ENCODE measurements around the gene HPDL. TPM values are rescaled to one million over a fixed set of nuclear protein-coding genes. Genes with fewer than 3 reads are reported as not detected.
A peak's percentile ranks its signal among the peaks of the same experiment; 100 is the strongest.

Gene HPDL
- total RNA-seq, 6 experiments from 2014 or later: 0.36 to 0.80 (median 0.58) TPM

DNA sequence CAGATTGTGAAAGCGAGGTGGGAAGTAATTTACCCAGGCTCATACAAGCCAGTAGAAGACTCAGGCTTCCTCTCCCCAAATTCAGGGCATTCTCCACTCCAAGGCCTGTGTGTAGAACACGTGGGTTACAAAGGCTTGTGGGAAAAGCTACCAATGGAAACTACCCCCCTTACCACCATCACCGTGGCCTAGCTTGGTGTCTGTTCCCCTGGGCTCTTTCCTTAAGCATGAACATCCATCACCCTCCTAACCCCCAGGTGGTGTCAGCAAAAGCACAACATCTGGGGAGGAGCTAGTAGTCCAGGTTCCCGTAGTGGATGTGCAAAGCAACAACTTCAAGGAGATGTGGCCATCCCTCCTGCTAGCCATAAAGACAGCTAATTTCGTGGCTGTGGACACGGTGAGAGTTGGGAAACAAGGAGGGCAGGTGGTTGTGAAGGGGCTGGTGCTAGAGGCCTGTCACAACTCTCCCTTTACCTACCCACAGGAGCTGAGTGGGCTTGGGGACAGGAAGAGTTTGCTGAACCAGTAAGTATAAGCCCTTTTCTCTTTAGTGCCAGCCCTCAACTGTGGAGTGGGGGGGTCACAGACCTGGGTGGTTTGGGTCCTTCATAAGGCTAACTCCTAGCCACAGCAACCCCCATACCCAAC is 14.2 kb downstream of the HPDL start:
- H3K27me3 Mint-ChIP-seq (ENCODE audit: insufficient read depth): no peaks in the 10 kb centered on the region
- H3K4me3 Mint-ChIP-seq: peak overlapping the region; percentile 99
- DNase-seq: no peak
- TF ChIP-seq, protein P1, sequence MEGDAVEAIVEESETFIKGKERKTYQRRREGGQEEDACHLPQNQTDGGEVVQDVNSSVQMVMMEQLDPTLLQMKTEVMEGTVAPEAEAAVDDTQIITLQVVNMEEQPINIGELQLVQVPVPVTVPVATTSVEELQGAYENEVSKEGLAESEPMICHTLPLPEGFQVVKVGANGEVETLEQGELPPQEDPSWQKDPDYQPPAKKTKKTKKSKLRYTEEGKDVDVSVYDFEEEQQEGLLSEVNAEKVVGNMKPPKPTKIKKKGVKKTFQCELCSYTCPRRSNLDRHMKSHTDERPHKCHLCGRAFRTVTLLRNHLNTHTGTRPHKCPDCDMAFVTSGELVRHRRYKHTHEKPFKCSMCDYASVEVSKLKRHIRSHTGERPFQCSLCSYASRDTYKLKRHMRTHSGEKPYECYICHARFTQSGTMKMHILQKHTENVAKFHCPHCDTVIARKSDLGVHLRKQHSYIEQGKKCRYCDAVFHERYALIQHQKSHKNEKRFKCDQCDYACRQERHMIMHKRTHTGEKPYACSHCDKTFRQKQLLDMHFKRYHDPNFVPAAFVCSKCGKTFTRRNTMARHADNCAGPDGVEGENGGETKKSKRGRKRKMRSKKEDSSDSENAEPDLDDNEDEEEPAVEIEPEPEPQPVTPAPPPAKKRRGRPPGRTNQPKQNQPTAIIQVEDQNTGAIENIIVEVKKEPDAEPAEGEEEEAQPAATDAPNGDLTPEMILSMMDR (IDR thresholded peaks at IDR 0.05): no peak
- no peaks in the 10 kb centered on the region for H3K9me3 Mint-ChIP-seq
- peak overlapping the region; percentile 99 for H3K27ac Mint-ChIP-seq
- peaks cover 22% of the 10 kb centered on the region for H3K36me3 Mint-ChIP-seq (ENCODE audit: low read depth)
- H3K4me1 Mint-ChIP-seq (ENCODE audit: low read depth): peaks cover 47% of the 10 kb centered on the region

DNA sequence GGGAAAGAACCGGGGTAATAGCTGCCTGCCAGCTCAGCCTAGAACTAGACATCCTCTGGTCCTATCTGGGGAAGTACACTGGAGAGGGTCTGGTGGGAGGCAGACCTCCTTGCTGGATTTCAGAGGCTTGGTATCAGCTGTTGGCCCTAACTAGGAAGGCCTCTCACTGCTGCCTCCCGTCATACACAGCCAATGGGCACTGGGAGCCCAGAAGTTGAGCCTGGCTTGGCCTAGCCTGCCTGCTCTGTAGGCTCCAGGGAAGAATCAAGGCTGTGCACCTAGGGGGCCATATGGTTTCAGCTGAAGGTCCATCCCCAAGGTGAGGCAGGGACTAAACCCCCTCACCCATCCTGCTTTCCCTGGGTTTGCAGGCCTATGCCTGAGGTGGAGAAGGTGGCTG is 17.8 kb downstream of the HPDL start:
- Mint-ChIP-seq H3K27me3 (ENCODE audit: insufficient read depth) (no peaks in the 10 kb centered on the region), H3K4me1 (ENCODE audit: low read depth) (peaks cover 43% of the 10 kb centered on the region), H3K4me3 (no peak overlapping the region), H3K36me3 (ENCODE audit: low read depth) (peaks cover 11% of the 10 kb centered on the region), H3K27ac (no peak overlapping the region), H3K9me3 (no peaks in the 10 kb centered on the region)
- TF ChIP-seq, protein P1 (IDR thresholded peaks at IDR 0.05): no peak
- DNase-seq: no peak

DNA sequence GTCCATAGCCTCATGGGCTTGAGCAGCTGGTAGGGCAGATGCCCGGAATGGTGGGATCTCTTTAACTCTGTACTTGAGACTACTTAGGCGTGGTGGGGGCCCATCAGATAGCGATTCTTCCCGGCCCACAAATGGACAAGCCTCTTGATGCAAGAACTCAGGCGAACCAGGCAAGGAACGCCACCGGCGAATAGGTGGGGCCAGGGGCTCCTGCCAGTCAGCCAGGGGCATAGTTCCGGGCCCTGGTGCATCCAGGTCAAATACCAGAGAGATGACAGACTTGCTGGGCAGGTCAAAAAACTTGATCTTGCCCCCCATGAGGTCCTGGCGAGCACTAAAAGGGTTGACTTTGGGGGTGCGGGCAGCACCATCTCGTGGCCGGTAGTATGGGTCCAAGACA is 18.3 kb downstream of the HPDL start:
- Mint-ChIP-seq H3K36me3 (ENCODE audit: low read depth) (peaks cover 11% of the 10 kb centered on the region), H3K4me3 (no peak overlapping the region), H3K4me1 (ENCODE audit: low read depth) (peaks cover 42% of the 10 kb centered on the region), H3K9me3 (no peaks in the 10 kb centered on the region), H3K27me3 (ENCODE audit: insufficient read depth) (no peaks in the 10 kb centered on the region), H3K27ac (no peak overlapping the region)
- TF ChIP-seq, protein P1 (IDR thresholded peaks at IDR 0.05): no peak
- no peak for DNase-seq

DNA sequence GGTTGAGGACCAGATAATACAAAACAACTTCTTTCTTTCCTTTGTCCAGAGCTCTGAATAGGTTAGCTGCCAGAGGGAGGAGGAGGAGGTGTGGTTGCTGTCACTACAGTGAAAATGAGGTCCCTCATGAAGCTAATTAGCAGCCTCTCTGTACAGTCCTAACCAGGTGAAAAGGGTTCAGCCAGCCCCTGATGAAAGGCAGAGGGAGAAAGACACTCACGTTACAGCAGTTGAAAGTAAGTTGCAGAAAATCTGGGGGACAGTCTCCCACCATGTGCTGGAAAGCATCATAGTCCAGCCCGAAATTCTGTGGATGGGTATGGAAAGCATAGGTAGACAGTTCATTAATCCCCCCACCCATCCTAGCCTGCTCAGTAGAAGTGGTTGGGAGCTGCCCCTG is 19.8 kb downstream of the HPDL start:
- Mint-ChIP-seq H3K27ac (no peak overlapping the region), H3K4me3 (no peak overlapping the region), H3K27me3 (ENCODE audit: insufficient read depth) (no peaks in the 10 kb centered on the region), H3K36me3 (ENCODE audit: low read depth) (peaks cover 11% of the 10 kb centered on the region), H3K9me3 (no peaks in the 10 kb centered on the region), H3K4me1 (ENCODE audit: low read depth) (peaks cover 27% of the 10 kb centered on the region)
- TF ChIP-seq, protein P1 (IDR thresholded peaks at IDR 0.05): no peak
- no peak for DNase-seq

DNA sequence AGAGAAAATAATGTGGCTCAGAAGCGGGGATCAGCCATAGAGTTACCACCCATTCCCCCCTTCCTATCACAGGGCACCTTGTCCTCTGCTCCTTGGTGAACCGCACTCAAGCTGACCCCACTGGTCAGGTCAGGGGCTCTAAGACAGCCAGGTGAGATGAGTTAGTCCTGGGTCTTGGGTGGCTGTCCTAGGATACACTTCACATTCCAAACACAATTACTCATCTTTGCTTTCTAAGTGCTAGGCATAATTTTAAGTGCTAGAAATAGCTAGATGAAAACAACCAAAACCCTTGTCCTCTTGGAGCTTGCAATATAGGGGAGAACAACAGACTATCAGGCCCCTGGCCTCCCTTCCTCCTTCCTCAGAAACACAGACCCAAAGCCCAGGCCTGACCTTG is 21.3 kb downstream of the HPDL start:
- no peaks in the 10 kb centered on the region for H3K27me3 Mint-ChIP-seq (ENCODE audit: insufficient read depth)
- H3K27ac Mint-ChIP-seq: peak overlapping the region; percentile 75
- TF ChIP-seq, protein P1 (IDR thresholded peaks at IDR 0.05): no peak
- H3K36me3 Mint-ChIP-seq (ENCODE audit: low read depth): peaks cover 11% of the 10 kb centered on the region
- no peaks in the 10 kb centered on the region for H3K9me3 Mint-ChIP-seq
- peaks cover 22% of the 10 kb centered on the region for H3K4me1 Mint-ChIP-seq (ENCODE audit: low read depth)
- DNase-seq: peak; percentile 33
- peak overlapping the region; percentile 3; the same call in 1 of the 2 replicates for H3K4me3 Mint-ChIP-seq

Data from HFFc6 (cell line).